DMS153 treated with DMSO at 0.1 percent for 48 hours (cell line): Measurements from ENCODE around the gene CYFIP1.

ENCODE experiments used
- DNase-seq: peaks from one replicate; lab custom pipeline; 2025; ENCODE audit not compliant: unreplicated experiment; lab: John Stamatoyannopoulos, UW

Gene CYFIP1

GRCh38 chr15:22891426-22892210 is 88.5 kb downstream of the CYFIP1 start:
- DNase-seq, result no peak

- no peak for DNase-seq
Measured at GRCh38 chr15:22890296-22890695, 89.9 kb downstream of the CYFIP1 start.

GRCh38 chr15:22889146-22889818 is 90.9 kb downstream of the CYFIP1 start:
- DNase-seq, result no peak

GRCh38 chr15:22888120-22888859 is 91.9 kb downstream of the CYFIP1 start:
- DNase-seq, result no peak

GRCh38 chr15:22887157-22887951 is 92.8 kb downstream of the CYFIP1 start:
- DNase-seq, result no peak

- no peak for DNase-seq
Measured at GRCh38 chr15:22885120-22885519, 95.0 kb downstream of the CYFIP1 start.

- DNase-seq, result no peak
Measured at GRCh38 chr15:22884344-22884743, 95.8 kb downstream of the CYFIP1 start.

- DNase-seq, result no peak
Measured at GRCh38 chr15:22883196-22883595, 97.0 kb downstream of the CYFIP1 start.

- no peak for DNase-seq
Measured at GRCh38 chr15:22881739-22882440, 98.3 kb downstream of the CYFIP1 start.

GRCh38 chr15:22880981-22881738 is 99.0 kb downstream of the CYFIP1 start:
- DNase-seq, result no peak

- no peak for DNase-seq
Measured at GRCh38 chr15:22880068-22880980, 99.8 kb downstream of the CYFIP1 start.

- no peak for DNase-seq
Measured at GRCh38 chr15:22878103-22878502, 102.1 kb downstream of the CYFIP1 start.

GRCh38 chr15:22877607-22878006 is 102.6 kb downstream of the CYFIP1 start:
- no peak for DNase-seq

- DNase-seq, result no peak
Measured at GRCh38 chr15:22877117-22877516, 103.1 kb downstream of the CYFIP1 start.

- no peak for DNase-seq
Measured at GRCh38 chr15:22874966-22875365, 105.2 kb downstream of the CYFIP1 start.

- DNase-seq, result no peak
Measured at GRCh38 chr15:22874256-22874655, 105.9 kb downstream of the CYFIP1 start.

- no peak for DNase-seq
Measured at GRCh38 chr15:22873841-22874240, 106.3 kb downstream of the CYFIP1 start.

- no peak for DNase-seq
Measured at GRCh38 chr15:22872936-22873701, 107.0 kb downstream of the CYFIP1 start.
